Glutamatergic neuron (in vitro differentiated cells): Measurements from ENCODE around the gene WASF1. TPM values are rescaled to one million over a fixed set of nuclear protein-coding genes. Genes with fewer than 3 reads are reported as not detected.

Source experiments
- DNase-seq: peaks from one replicate; pipeline ENCODE4 v3.0.0; 2022
- H3K27ac Mint-ChIP-seq: one replicate; pipeline ENCODE4 v1.8.0; 2020; ENCODE audit warnings: mild to moderate bottlenecking, mixed read lengths, inconsistent platforms; ENCODE audit not compliant: unreplicated experiment
- H3K27me3 Mint-ChIP-seq: one replicate; pipeline ENCODE4 v1.8.0; 2020; ENCODE audit warnings: mild to moderate bottlenecking, moderate library complexity, mixed read lengths, inconsistent platforms; ENCODE audit not compliant: unreplicated experiment
- H3K36me3 Mint-ChIP-seq: one replicate; pipeline ENCODE4 v1.8.0; 2020; ENCODE audit warnings: mild to moderate bottlenecking, mixed read lengths, inconsistent platforms; ENCODE audit not compliant: unreplicated experiment
- H3K4me1 Mint-ChIP-seq: one replicate; pipeline ENCODE4 v1.8.0; 2020; ENCODE audit warnings: mild to moderate bottlenecking, low read depth, mixed read lengths, inconsistent platforms; ENCODE audit not compliant: unreplicated experiment
- H3K4me3 Mint-ChIP-seq: one replicate; pipeline ENCODE4 v1.8.0; 2020; ENCODE audit warnings: mild to moderate bottlenecking, mixed read lengths, inconsistent platforms; ENCODE audit not compliant: unreplicated experiment
- H3K9me3 Mint-ChIP-seq: one replicate; pipeline ENCODE4 v1.8.0; 2020; ENCODE audit warnings: mild to moderate bottlenecking, moderate library complexity, mixed read lengths, inconsistent platforms; ENCODE audit not compliant: unreplicated experiment
- total RNA-seq: library from RNA; stranded (reverse); fragmentation: NEBNext Ultra II Directional; extraction: Animal tissue kit (Norgen Biotek cat#: 25700); gene quantifications from one replicate; pipeline ENCODE4 v1.2.1, GENCODE V29; 2021; ENCODE audit not compliant: unreplicated experiment
- TF ChIP-seq, protein P1 (sequence below): fragments of 200-600 bp; sonication (generic); IDR thresholded peaks from one replicate; pipeline ENCODE4 v1.5.0; 2021; ENCODE audit not compliant: partially characterized antibody, unreplicated experiment

The WASF1 gene
- total RNA-seq, 1 donor from 2014 or later: 92.7 TPM

GRCh38 chr6:110054664-110055386 is 124.6 kb downstream of the WASF1 start:
- DNase-seq: no peak

GRCh38 chr6:110053395-110054240 is 125.9 kb downstream of the WASF1 start:
- Mint-ChIP-seq H3K9me3 (no peaks in the 10 kb centered on the region), H3K4me3 (no peak overlapping the region), H3K4me1 (no peaks in the 10 kb centered on the region), H3K27ac (no peak overlapping the region), H3K27me3 (peaks cover 3% of the 10 kb centered on the region), H3K36me3 (no peaks in the 10 kb centered on the region)
- TF ChIP-seq, protein P1, sequence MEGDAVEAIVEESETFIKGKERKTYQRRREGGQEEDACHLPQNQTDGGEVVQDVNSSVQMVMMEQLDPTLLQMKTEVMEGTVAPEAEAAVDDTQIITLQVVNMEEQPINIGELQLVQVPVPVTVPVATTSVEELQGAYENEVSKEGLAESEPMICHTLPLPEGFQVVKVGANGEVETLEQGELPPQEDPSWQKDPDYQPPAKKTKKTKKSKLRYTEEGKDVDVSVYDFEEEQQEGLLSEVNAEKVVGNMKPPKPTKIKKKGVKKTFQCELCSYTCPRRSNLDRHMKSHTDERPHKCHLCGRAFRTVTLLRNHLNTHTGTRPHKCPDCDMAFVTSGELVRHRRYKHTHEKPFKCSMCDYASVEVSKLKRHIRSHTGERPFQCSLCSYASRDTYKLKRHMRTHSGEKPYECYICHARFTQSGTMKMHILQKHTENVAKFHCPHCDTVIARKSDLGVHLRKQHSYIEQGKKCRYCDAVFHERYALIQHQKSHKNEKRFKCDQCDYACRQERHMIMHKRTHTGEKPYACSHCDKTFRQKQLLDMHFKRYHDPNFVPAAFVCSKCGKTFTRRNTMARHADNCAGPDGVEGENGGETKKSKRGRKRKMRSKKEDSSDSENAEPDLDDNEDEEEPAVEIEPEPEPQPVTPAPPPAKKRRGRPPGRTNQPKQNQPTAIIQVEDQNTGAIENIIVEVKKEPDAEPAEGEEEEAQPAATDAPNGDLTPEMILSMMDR: no peak
- DNase-seq: no peak

More at GRCh38 chr6:110054664-110055386, 124.6 kb downstream of the WASF1 start:
- Mint-ChIP-seq H3K4me1 (no peaks in the 10 kb centered on the region), H3K36me3 (no peaks in the 10 kb centered on the region), H3K9me3 (no peaks in the 10 kb centered on the region), H3K27ac (no peak overlapping the region), H3K27me3 (peaks cover 3% of the 10 kb centered on the region), H3K4me3 (no peak overlapping the region)
- TF ChIP-seq, protein P1: no peak

DNA sequence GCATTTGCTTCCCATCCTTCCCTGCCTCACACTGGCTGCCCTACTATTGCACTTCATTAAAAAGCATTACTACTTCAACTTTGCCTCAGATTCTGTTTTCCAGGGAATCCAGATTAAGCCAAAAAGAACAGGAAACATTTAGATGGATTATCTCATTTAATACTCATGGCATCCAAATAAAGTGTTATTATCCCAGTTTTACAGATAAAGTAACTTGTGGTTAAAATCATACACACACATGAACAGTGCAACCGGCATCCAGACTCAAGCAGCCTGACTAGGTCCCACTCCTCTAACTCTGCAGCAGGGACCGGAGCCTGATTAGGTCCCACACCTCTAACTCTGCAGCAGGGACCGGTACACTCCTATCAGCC is 129.0 kb downstream of the WASF1 start:
- TF ChIP-seq, protein P1: no peak
- peaks cover 3% of the 10 kb centered on the region for H3K27me3 Mint-ChIP-seq
- no peaks in the 10 kb centered on the region for H3K36me3 Mint-ChIP-seq
- no peak overlapping the region for H3K27ac Mint-ChIP-seq
- H3K4me1 Mint-ChIP-seq: no peaks in the 10 kb centered on the region
- no peak overlapping the region for H3K4me3 Mint-ChIP-seq
- DNase-seq: no peak
- H3K9me3 Mint-ChIP-seq: no peaks in the 10 kb centered on the region

Other genes starting within 250 kb of the WASF1 start
- gene GPR6, start 201.4 kb downstream of the WASF1 start, total RNA-seq: not detected
- 17.8 TPM for gene CDC40, start 757 bp upstream of the WASF1 start, total RNA-seq
- 1.5 TPM for gene METTL24, start 178.7 kb upstream of the WASF1 start, total RNA-seq
- not detected for gene DDO, start 235.9 kb upstream of the WASF1 start, total RNA-seq